Heart left ventricle (tissue), 16 donors: ENCODE data around the gene HPSE2. TPM values are rescaled to one million over a fixed set of nuclear protein-coding genes. Genes with fewer than 3 reads are reported as not detected.
A peak's percentile ranks its signal among the peaks of the same experiment; 100 is the strongest.

Experiments
- ATAC-seq, 4 donors: fragments of 200-7000 bp; cut with Tn5 transposase; one replicate each; pipeline ENCODE4 v1.9.1; 2020 to 2022; ENCODE audit warnings: moderate library complexity in 4 of 4, mild to moderate bottlenecking in 3 of 4, moderate number of reproducible peaks in 1 of 4
- DNase-seq, 5 donors: peaks; one replicate each; pipeline ENCODE4 v3.0.0-alpha.2; 2020
- H3K27ac ChIP-seq, 12 donors: fragments of 200-600 bp; sonication (generic) in 4 of 12; one replicate each; pipeline versions ENCODE4 v1.5.0 to v1.8.0; 2016 to 2022; ENCODE audit warnings: mild to moderate bottlenecking in 2 of 12
- H3K27me3 ChIP-seq, 9 donors: fragments of 200-600 bp; sonication (generic) in 2 of 9; one replicate each; pipeline versions ENCODE4 v1.5.1 to v1.8.0; 2016 to 2022; ENCODE audit warnings: mild to moderate bottlenecking in 3 of 9
- H3K36me3 ChIP-seq, 9 donors: fragments of 200-600 bp; sonication (generic) in 2 of 9; one replicate each; pipeline versions ENCODE4 v1.5.0 to v1.8.0; 2018 to 2022; ENCODE audit warnings: mild to moderate bottlenecking in 2 of 9
- H3K4me1 ChIP-seq, 12 donors: fragments of 200-600 bp; sonication (generic) in 4 of 12; one replicate each; pipeline versions ENCODE4 v1.5.0 to v1.8.0; 2016 to 2022; ENCODE audit warnings: mild to moderate bottlenecking in 3 of 12
- H3K4me3 ChIP-seq, 12 donors: fragments of 200-600 bp; sonication (generic) in 4 of 12; one replicate each; pipeline versions ENCODE4 v1.5.0 to v1.8.0; 2017 to 2022; ENCODE audit warnings: mild to moderate bottlenecking in 9 of 12, moderate library complexity in 4 of 12
- H3K9me3 ChIP-seq, 12 donors: fragments of 200-600 bp; sonication (generic) in 4 of 12; one replicate each; pipeline versions ENCODE4 v1.5.0 to v1.8.0; 2016 to 2022; ENCODE audit warnings: mild to moderate bottlenecking in 1 of 12
- POLR2A ChIP-seq, 2 donors: fragments of 450-650 bp; IDR thresholded peaks; one replicate each; pipeline ENCODE4 v1.6.1; 2017; ENCODE audit warnings: antibody characterized with exemption in 2 of 2, mild to moderate bottlenecking in 2 of 2, moderate library complexity in 2 of 2
- WGBS, 4 donors: extraction: QIAGEN DNeasy Blood & Tissue Kit in 2 of 4; methylation state at CpG; one replicate each; pipeline versions ENCODE4 v1.1.5 to v1.1.7; 2013 to 2018; 5-methylcytosine and 5-hydroxymethylcytosine counted together
- intact Hi-C, 10 donors: fragments of 100-400 bp; cut with DNase I; formaldehyde crosslinking; loops; one replicate each; pipeline versions ENCODE4 v1.11.1 to v1.14.2; 2022
- polyA plus RNA-seq, 2 donors: library from polyadenylated mRNA; stranded (reverse); fragments of 200-250 nt; gene quantifications; one replicate each; pipeline ENCODE4 v1.2.3, GENCODE V29; 2013
- total RNA-seq, 9 donors: library from RNA; depleted of rRNA in 2 of 9; stranded (reverse); fragments of >200 nt in 2 of 9; fragmentation: NEBNext Ultra II Directional in 3 of 9; extraction: Animal tissue kit (Norgen Biotek cat#: 25700) in 3 of 9; gene quantifications; one replicate each; pipeline versions ENCODE4 v1.1.0 to v1.2.4, GENCODE V29; 2016 to 2023
- TF ChIP-seq, protein P1 (sequence below), 12 donors: fragments of 200-600 bp; sonication (generic) in 4 of 12; IDR thresholded peaks; one replicate each; pipeline versions ENCODE4 v1.5.0 to v1.8.0; 2018 to 2022; ENCODE audit warnings: antibody characterized with exemption in 12 of 12, mild to moderate bottlenecking in 5 of 12
- donor health status: ischemic (EF 13 %, LVEDD 7.1; RV severe dilation, severe dysfunction).
- donor health status: healthy with polysubstance abuse.
- donor health status: DM: no; HTN: yes; CAD: no.
- donor health status: DM: no; HTN: no; CAD: no.
- donor health status: ischemic (EF 25% LVEDD 6.9; RV normal size, moderate dysfunction).
- donor health status: ischemic (EF 25% LVEDD 5.7; RV mildly dilated, moderate dysfunction).
- donor health status: healthy.
- donor health status: DM: yes; HTN: yes; CAD: no.
- donor health status: ischemic (EF 35%, LVEDD 5.7; RV mildly dilated, moderate dysfunction).
- donor health status: nonischemic (EF 11% LVEDD 7.7; RV severe dilation, severe dysfunction).
- donor health status: DM: yes; HTN: yes; CAD: no.
- donor health status: PGD.
- donor health status: ischemic (EF 29% LVEDD 5.4; RV normal size, mild dysfunction).
- donor health status: nonischemic (EF 23%, LVEDD 6.1; RV moderate dilation, normal function).

HPSE2 gene
- total and polyA plus RNA-seq, 11 donors: 0.06 to 0.18 (median 0.12) TPM; not detected in 3

DNA sequence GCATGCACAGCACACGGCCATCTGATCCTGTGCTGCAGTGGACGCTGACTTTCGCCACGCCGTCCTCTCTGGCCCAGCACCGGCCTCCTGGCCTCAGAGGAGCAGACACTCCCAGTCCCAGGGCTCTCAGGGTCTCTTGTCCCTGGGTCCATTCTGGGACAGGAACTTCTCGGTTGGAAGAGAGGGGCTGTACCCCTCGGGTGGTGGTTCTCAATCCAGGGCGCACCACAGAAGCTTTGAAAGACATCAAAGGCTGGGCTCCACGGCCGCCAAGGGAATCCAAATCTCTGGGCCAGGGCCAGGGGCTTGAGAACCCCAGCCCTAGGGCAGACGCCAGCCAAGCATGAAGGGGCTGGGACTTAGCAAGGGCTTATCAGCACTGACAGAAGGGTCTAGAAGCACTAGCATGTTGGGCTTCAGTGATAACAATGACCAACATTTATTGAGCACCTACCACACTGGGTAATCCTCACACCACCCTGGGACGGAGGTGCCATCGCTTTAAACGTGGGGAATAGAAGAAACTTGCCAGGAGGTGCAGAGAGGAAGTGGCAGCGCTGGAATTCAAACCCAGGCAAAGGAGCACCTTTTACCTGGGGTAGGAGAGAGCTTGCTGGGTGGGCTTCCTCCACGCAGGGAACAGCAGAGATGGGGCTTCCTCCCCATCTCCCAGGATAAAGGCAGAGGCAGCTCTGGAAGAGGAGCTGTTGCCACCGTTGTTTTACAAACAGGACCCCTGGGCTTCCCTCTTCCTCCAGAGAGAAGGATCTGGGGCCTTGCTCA lies 818.9 kb downstream of the HPSE2 start:
- Histone ChIP-seq H3K9me3 (no peaks in the 10 kb centered on the region), H3K4me3 (no peak overlapping the region), H3K4me1 (peaks cover 0 to 37% (median 24%) of the 10 kb centered on the region in 12 donors), H3K27me3 (no peaks in the 10 kb centered on the region), H3K36me3 (peaks cover 0 to 54% (median 39%) of the 10 kb centered on the region in 9 donors), H3K27ac (no peak overlapping the region)
- intact Hi-C loops: loop anchor here in 2 of 10 donors (5.0 to 10.0 kb wide), 2 partner anchors 149 to 272 kb away; partner anchors contain the start of gene LOXL4 (in 1 of the 2)
- no peak for ATAC-seq
- TF ChIP-seq, protein P1, sequence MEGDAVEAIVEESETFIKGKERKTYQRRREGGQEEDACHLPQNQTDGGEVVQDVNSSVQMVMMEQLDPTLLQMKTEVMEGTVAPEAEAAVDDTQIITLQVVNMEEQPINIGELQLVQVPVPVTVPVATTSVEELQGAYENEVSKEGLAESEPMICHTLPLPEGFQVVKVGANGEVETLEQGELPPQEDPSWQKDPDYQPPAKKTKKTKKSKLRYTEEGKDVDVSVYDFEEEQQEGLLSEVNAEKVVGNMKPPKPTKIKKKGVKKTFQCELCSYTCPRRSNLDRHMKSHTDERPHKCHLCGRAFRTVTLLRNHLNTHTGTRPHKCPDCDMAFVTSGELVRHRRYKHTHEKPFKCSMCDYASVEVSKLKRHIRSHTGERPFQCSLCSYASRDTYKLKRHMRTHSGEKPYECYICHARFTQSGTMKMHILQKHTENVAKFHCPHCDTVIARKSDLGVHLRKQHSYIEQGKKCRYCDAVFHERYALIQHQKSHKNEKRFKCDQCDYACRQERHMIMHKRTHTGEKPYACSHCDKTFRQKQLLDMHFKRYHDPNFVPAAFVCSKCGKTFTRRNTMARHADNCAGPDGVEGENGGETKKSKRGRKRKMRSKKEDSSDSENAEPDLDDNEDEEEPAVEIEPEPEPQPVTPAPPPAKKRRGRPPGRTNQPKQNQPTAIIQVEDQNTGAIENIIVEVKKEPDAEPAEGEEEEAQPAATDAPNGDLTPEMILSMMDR (IDR thresholded peaks at IDR 0.05): no peak
- TF ChIP-seq POLR2A (IDR thresholded peaks at IDR 0.05): no peak
- DNase-seq: no peak
- 89 to 91% (median 90%) methylated on average over 15 to 18 of the region's 18 CpGs for WGBS, 4 donors

DNA sequence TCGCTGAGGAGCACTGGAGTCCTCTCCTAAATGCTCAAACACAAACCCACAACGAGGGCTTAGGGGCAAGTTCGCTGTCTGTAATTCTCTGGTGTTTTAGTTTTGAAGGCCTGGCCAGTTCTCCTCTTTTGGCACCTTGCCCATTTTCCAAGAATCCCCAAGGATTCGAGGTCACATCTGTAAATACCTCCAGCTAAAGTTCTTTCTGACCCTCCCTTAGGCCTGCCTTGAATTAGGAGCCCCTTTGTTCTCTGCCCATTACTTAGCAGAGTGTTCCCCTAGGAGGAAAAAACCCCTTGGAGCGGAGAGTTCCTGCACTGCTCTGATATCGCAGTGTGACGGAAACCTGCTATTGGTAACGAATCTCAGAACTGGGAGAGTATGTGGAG lies 819.9 kb downstream of the HPSE2 start:
- peaks cover 0 to 46% (median 34%) of the 10 kb centered on the region in 9 donors for H3K36me3 ChIP-seq
- WGBS, 4 donors: 46 to 61% (median 56%) methylated on average over 8 of the region's 8 CpGs
- no peak overlapping the region for H3K4me3 ChIP-seq
- no peaks in the 10 kb centered on the region for H3K27me3 ChIP-seq
- peak overlapping the region in 11 of 12 donors; percentile 51 to 90 (median 84) for H3K27ac ChIP-seq
- TF ChIP-seq, protein P1 (IDR thresholded peaks at IDR 0.05): no peak
- no peak for TF ChIP-seq POLR2A (IDR thresholded peaks at IDR 0.05)
- H3K9me3 ChIP-seq: no peaks in the 10 kb centered on the region
- peaks cover 0 to 47% (median 26%) of the 10 kb centered on the region in 12 donors for H3K4me1 ChIP-seq
- DNase-seq (no peak), ATAC-seq (peak in 2 of 4 donors; percentile 1 to 3)
- intact Hi-C loops: loop anchor here in 2 of 10 donors (5.0 to 10.0 kb wide), 2 partner anchors 148 to 271 kb away; partner anchors contain the start of gene LOXL4 (in 1 of the 2)

GRCh38 chr10:98414932-98415730 lies 820.5 kb downstream of the HPSE2 start, which contains the start of gene PYROXD2:
Gene PYROXD2, minus strand, starts transcription at chr10:98415182. Its CDS starts 47 bp downstream, at chr10:98415135.
- intact Hi-C loops: loop anchor here in 2 of 10 donors (5.0 to 10.0 kb wide), 2 partner anchors 148 to 270 kb away; partner anchors contain the start of gene LOXL4 (in 1 of the 2)
- TF ChIP-seq, protein P1 (IDR thresholded peaks at IDR 0.05): peak in 1 of 12 donors; percentile 12
- TF ChIP-seq POLR2A (IDR thresholded peaks at IDR 0.05): peak in 1 of 2 donors; percentile 78
- H3K4me1 ChIP-seq: peaks cover 0 to 50% (median 24%) of the 10 kb centered on the region in 12 donors
- ATAC-seq (peak; percentile 95 to 99 (median 98)), DNase-seq (peak; percentile 93 to 96 (median 96))
- H3K36me3 ChIP-seq: peaks cover 0 to 40% (median 34%) of the 10 kb centered on the region in 9 donors
- peak within 1 kb of the TSS; percentile 67 to 90 (median 84) for H3K27ac ChIP-seq
- WGBS, 4 donors: 27 to 33% (median 29%) methylated on average over 23 to 25 of the region's 25 CpGs
- no peaks in the 10 kb centered on the region for H3K9me3 ChIP-seq
- no peaks in the 10 kb centered on the region for H3K27me3 ChIP-seq
- H3K4me3 ChIP-seq: peak within 1 kb of the TSS; percentile 9 to 67 (median 60)
